Tibial nerve (tissue), 4 donors: Measurements from ENCODE around the gene DUSP1.

ENCODE experiments used
- EP300 ChIP-seq, 2 donors: sonication (generic); formaldehyde crosslinking; IDR thresholded peaks; one replicate each; pipeline ENCODE4 v1.6.1; 2017; ENCODE audit warnings: antibody characterized with exemption in 2 of 2, mild to moderate bottlenecking in 1 of 2
- POLR2A ChIP-seq, 2 donors: fragments of 450-650 bp; IDR thresholded peaks; one replicate each; pipeline ENCODE4 v1.6.1; 2017; ENCODE audit warnings: antibody characterized with exemption in 2 of 2, mild to moderate bottlenecking in 2 of 2, moderate library complexity in 2 of 2
- TF ChIP-seq, protein P1 (sequence below), 5 experiments: fragments of 200-600 bp in 3 of 5; fragments of 450-650 bp in 2 of 5; sonication (generic) in 3 of 5; IDR thresholded peaks; one replicate each; pipeline ENCODE4 v1.5.1; 2016 to 2019; ENCODE audit warnings: antibody characterized with exemption in 5 of 5, mild to moderate bottlenecking in 3 of 5, moderate library complexity in 2 of 5

DNA sequence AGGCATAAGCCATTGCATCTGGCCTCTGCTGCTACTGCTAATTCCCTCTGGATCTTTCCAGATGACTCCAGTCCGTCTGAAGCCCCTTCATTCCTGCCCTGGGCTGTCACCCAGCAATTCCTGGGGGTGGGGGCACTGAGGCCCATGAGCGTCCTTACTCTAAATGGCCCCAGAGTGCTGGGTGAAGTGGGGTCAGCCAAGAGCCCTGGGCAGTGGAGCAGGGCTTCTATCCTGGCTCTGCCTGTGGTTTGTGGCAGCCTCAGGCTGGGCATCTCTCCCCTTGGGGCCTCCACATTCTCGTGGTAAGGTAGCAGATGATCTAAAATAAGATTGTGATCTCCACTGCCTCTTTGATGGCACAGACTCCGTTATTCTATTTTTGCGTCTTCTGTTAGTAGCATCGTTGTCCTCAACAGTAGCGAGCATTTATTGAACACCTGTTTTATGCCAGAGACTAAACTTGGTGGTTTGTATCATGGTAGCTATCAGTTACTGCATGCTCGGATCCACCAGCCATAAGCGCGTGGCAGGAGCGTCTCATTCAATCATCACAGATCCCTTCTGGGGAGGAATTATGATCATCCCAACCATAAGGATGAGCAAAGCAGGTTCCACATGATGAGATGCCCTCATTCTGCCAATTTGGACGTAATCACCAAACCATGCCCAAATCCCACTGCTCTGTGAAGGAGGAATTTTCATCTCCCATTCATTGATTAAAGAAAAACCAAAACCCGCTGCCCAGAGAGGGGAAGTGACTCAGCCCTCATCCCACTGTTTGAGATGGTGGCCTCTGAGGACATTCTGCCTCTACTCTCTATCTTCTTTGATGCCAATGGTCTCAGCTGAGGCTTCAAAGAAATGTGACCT is 21.9 kb upstream of the DUSP1 start:
- TF ChIP-seq POLR2A (IDR thresholded peaks at IDR 0.05) (no peak), EP300 (IDR thresholded peaks at IDR 0.05) (no peak)
- TF ChIP-seq, protein P1, sequence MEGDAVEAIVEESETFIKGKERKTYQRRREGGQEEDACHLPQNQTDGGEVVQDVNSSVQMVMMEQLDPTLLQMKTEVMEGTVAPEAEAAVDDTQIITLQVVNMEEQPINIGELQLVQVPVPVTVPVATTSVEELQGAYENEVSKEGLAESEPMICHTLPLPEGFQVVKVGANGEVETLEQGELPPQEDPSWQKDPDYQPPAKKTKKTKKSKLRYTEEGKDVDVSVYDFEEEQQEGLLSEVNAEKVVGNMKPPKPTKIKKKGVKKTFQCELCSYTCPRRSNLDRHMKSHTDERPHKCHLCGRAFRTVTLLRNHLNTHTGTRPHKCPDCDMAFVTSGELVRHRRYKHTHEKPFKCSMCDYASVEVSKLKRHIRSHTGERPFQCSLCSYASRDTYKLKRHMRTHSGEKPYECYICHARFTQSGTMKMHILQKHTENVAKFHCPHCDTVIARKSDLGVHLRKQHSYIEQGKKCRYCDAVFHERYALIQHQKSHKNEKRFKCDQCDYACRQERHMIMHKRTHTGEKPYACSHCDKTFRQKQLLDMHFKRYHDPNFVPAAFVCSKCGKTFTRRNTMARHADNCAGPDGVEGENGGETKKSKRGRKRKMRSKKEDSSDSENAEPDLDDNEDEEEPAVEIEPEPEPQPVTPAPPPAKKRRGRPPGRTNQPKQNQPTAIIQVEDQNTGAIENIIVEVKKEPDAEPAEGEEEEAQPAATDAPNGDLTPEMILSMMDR (IDR thresholded peaks at IDR 0.05), result no peak
